H1 (cell line): Measurements from ENCODE around the gene LRTM2. TPM values are rescaled to one million over a fixed set of nuclear protein-coding genes. Genes with fewer than 3 reads are reported as not detected.

ENCODE experiments used
- CTCF ChIA-PET: fragments of 300-600 bp; sonication (Branson Sonifier 250); formaldehyde crosslinking; loops from one replicate; lab custom pipeline; 2021; ENCODE audit not compliant: partially characterized antibody; lab: Charles Lee
- POLR2A ChIA-PET: fragments of 300-600 bp; sonication (Branson Sonifier 250); formaldehyde crosslinking; loops from one replicate; lab custom pipeline; 2021; ENCODE audit warnings: inconsistent platforms; ENCODE audit not compliant: partially characterized antibody; lab: Charles Lee
- DNase-seq, 2 experiments: peaks; one replicate each; pipeline versions ENCODE4 v3.0.0 to v3.0.0-alpha.2; 2010 to 2022; ENCODE audit warnings: low spot score in 2 of 2, low read depth in 1 of 2, mixed read lengths in 1 of 2
- FAIRE-seq: peaks from 2 replicates; lab custom pipeline; 2011; peaks lifted over from hg19 to GRCh38; lab: Jason Lieb, UNC
- H2AFZ ChIP-seq: 2 replicates; pipeline ENCODE4 v1.8.1; 2012; ENCODE audit warnings: low read length, inconsistent platforms
- H2AK5ac ChIP-seq: 2 replicates; pipeline ENCODE4 v1.6.1; 2013; ENCODE audit warnings: low read depth, low read length
- H2BK120ac ChIP-seq: replicated peaks from 2 replicates; pipeline ENCODE3; 2013; ENCODE audit warnings: low read depth, low read length, inconsistent platforms
- H2BK12ac ChIP-seq: 2 replicates; pipeline ENCODE4 v1.6.1; 2013; ENCODE audit warnings: low read depth, low read length
- H2BK15ac ChIP-seq: 2 replicates; pipeline ENCODE4 v1.6.1; 2013; ENCODE audit warnings: low read length
- H2BK20ac ChIP-seq: 2 replicates; pipeline ENCODE4 v1.6.1; 2013; ENCODE audit warnings: low read length
- H2BK5ac ChIP-seq: 2 replicates; pipeline ENCODE4 v1.6.1; 2013; ENCODE audit warnings: low read depth, low read length
- H3K14ac ChIP-seq: 2 replicates; pipeline ENCODE4 v1.6.1; 2013; ENCODE audit warnings: inconsistent platforms; ENCODE audit not compliant: insufficient read length
- H3K18ac ChIP-seq: 2 replicates; pipeline ENCODE4 v1.6.1; 2013; ENCODE audit warnings: low read length; ENCODE audit errors: extremely low read depth
- H3K23ac ChIP-seq: 2 replicates; pipeline ENCODE4 v1.6.1; 2013; ENCODE audit warnings: inconsistent platforms; ENCODE audit not compliant: insufficient read length
- H3K23me2 ChIP-seq: 2 replicates; pipeline ENCODE4 v1.6.1; 2013; ENCODE audit warnings: low read depth, low read length
- H3K27ac ChIP-seq: 2 replicates; pipeline ENCODE4 v1.6.1; 2011; ENCODE audit warnings: low read depth, low read length, inconsistent platforms
- H3K27me3 ChIP-seq, 4 experiments: replicated peaks in 1 of 4; 1 replicate in 1 of 4; 2 replicates in 3 of 4; pipeline versions ENCODE4 v1.6.1 to v1.8.1; 2011 to 2013; ENCODE audit warnings: low read length in 3 of 4, mild to moderate bottlenecking in 3 of 4, inconsistent platforms in 2 of 4, mixed read lengths in 2 of 4, moderate library complexity in 1 of 4; ENCODE audit not compliant: control insufficient read depth in 3 of 4, insufficient read depth in 3 of 4; ENCODE audit errors: extremely low read depth in 1 of 4
- H3K36me3 ChIP-seq, 4 experiments: 2 replicates each; pipeline versions ENCODE4 v1.6.1 to v1.8.1; 2011 to 2013; ENCODE audit warnings: mild to moderate bottlenecking in 4 of 4, low read length in 3 of 4, moderate library complexity in 2 of 4, control low read depth in 1 of 4, inconsistent platforms in 1 of 4; ENCODE audit not compliant: insufficient read depth in 4 of 4, control insufficient read depth in 2 of 4
- H3K4ac ChIP-seq: replicated peaks from 2 replicates; pipeline ENCODE3; 2013; ENCODE audit warnings: low read length, low read depth, mixed read lengths, inconsistent platforms; ENCODE audit not compliant: insufficient read length
- H3K4me1 ChIP-seq, 4 experiments: replicated peaks in 1 of 4; 1 replicate in 1 of 4; 2 replicates in 3 of 4; pipeline versions ENCODE4 v1.6.1 to v1.8.1; 2011 to 2013; ENCODE audit warnings: low read length in 3 of 4, inconsistent platforms in 2 of 4, mixed read lengths in 1 of 4; ENCODE audit not compliant: insufficient read depth in 4 of 4, control insufficient read depth in 3 of 4
- H3K4me2 ChIP-seq, 2 experiments: 2 replicates each; pipeline versions ENCODE4 v1.6.1 to v1.8.1; 2011 to 2013; ENCODE audit warnings: low read depth in 2 of 2, low read length in 2 of 2, control low read depth in 1 of 2, inconsistent platforms in 1 of 2, mild to moderate bottlenecking in 1 of 2; ENCODE audit not compliant: insufficient read depth in 1 of 2
- H3K4me3 ChIP-seq, 4 experiments: fragments of 200-600, 300-600 bp in 1 of 4; sonication (generic), shearing (Covaris generic), sonication (Bioruptor Twin) in 1 of 4; 2 replicates each; pipeline versions ENCODE4 v1.5.1 to v1.8.1; 2011 to 2016; ENCODE audit warnings: low read length in 4 of 4, low read depth in 3 of 4, control low read depth in 2 of 4, inconsistent platforms in 2 of 4, mild to moderate bottlenecking in 2 of 4, mixed read lengths in 1 of 4, moderate library complexity in 1 of 4; ENCODE audit not compliant: insufficient read depth in 2 of 4; ENCODE audit errors: extremely low read depth in 1 of 4
- H3K56ac ChIP-seq: replicated peaks from 2 replicates; pipeline ENCODE3; 2013; ENCODE audit warnings: low read depth, mild to moderate bottlenecking, mixed read lengths, low read length, inconsistent platforms; ENCODE audit not compliant: insufficient read length
- H3K79me1 ChIP-seq: 2 replicates; pipeline ENCODE4 v1.6.1; 2013; ENCODE audit warnings: low read depth, low read length, control low read depth
- H3K79me2 ChIP-seq, 2 experiments: 2 replicates each; pipeline versions ENCODE4 v1.6.1 to v1.8.1; 2012 to 2013; ENCODE audit warnings: low read length in 2 of 2, mild to moderate bottlenecking in 2 of 2, inconsistent platforms in 1 of 2; ENCODE audit not compliant: insufficient read depth in 2 of 2, control insufficient read depth in 1 of 2
- H3K9ac ChIP-seq, 4 experiments: replicated peaks in 1 of 4; 1 replicate in 1 of 4; 2 replicates in 3 of 4; pipeline versions ENCODE4 v1.6.1 to v1.8.1; 2011 to 2013; ENCODE audit warnings: low read depth in 3 of 4, low read length in 3 of 4, control low read depth in 2 of 4, mild to moderate bottlenecking in 2 of 4, moderate library complexity in 2 of 4, inconsistent platforms in 1 of 4; ENCODE audit errors: extremely low read depth in 1 of 4
- H3K9me3 ChIP-seq, 2 experiments: 2 replicates each; pipeline versions ENCODE4 v1.6.1 to v1.8.1; 2012 to 2013; ENCODE audit warnings: mild to moderate bottlenecking in 2 of 2, moderate library complexity in 2 of 2, control low read depth in 1 of 2, inconsistent platforms in 1 of 2, low read depth in 1 of 2, low read length in 1 of 2, mixed read lengths in 1 of 2; ENCODE audit not compliant: insufficient read depth in 2 of 2
- H4K20me1 ChIP-seq, 2 experiments: replicated peaks in 1 of 2; 2 replicates each; pipeline versions ENCODE3 to v1.8.1; 2011 to 2013; ENCODE audit warnings: inconsistent platforms in 2 of 2, low read length in 2 of 2, mild to moderate bottlenecking in 1 of 2; ENCODE audit not compliant: insufficient read depth in 2 of 2, control insufficient read depth in 1 of 2
- H4K5ac ChIP-seq: 2 replicates; pipeline ENCODE4 v1.6.1; 2013; ENCODE audit warnings: low read length, low read depth, mixed read lengths, inconsistent platforms; ENCODE audit not compliant: insufficient read length
- H4K8ac ChIP-seq: 2 replicates; pipeline ENCODE4 v1.8.0; 2013; ENCODE audit warnings: mild to moderate bottlenecking, moderate library complexity, low read length, inconsistent platforms; ENCODE audit not compliant: insufficient read depth; ENCODE audit errors: extremely low read depth
- H4K91ac ChIP-seq: replicated peaks from 2 replicates; pipeline ENCODE3; 2013; ENCODE audit warnings: low read length, mixed read lengths, inconsistent platforms; ENCODE audit not compliant: insufficient read length
- ASH2L ChIP-seq: fragments of 200-600, 300-600 bp; sonication (generic); IDR thresholded peaks from one replicate; pipeline ENCODE4 v1.7.1; 2017; ENCODE audit warnings: low read length
- BACH1 ChIP-seq: IDR thresholded peaks from 2 replicates; pipeline ENCODE4 v1.6.1; 2012; ENCODE audit warnings: low read length, improper control_type of control experiment
- CHD1 ChIP-seq: IDR thresholded peaks from 2 replicates; pipeline ENCODE4 v1.6.1; 2012; ENCODE audit warnings: low read depth, low read length, improper control_type of control experiment
- CREB1 ChIP-seq: IDR thresholded peaks from 2 replicates; pipeline ENCODE4 v1.6.1; 2012; ENCODE audit warnings: inconsistent platforms
- KDM4A ChIP-seq: IDR thresholded peaks from one replicate; pipeline ENCODE4 v1.7.1; 2012; ENCODE audit warnings: low read depth, mild to moderate bottlenecking, moderate library complexity, low read length, inconsistent platforms; ENCODE audit not compliant: severe bottlenecking
- NANOG ChIP-seq: IDR thresholded peaks from 2 replicates; pipeline ENCODE4 v1.6.1; 2011; ENCODE audit warnings: low read length, low read depth, mild to moderate bottlenecking, inconsistent platforms; ENCODE audit not compliant: insufficient read depth, poor library complexity, severe bottlenecking
- PHF8 ChIP-seq: fragments of 200-600 bp; sonication (generic); conservative IDR thresholded peaks from 2 replicates; pipeline ENCODE4 v1.7.1; 2012; ENCODE audit warnings: low read depth, mild to moderate bottlenecking, inconsistent platforms, low read length, moderate library complexity
- SUZ12 ChIP-seq: fragments of 200-600 bp; sonication (generic); IDR thresholded peaks from 2 replicates; pipeline ENCODE4 v1.6.1; 2012; ENCODE audit warnings: mild to moderate bottlenecking, inconsistent platforms, low read length, moderate library complexity, mixed read lengths
- WGBS, 2 experiments: shearing (Covaris generic) in 1 of 2; methylation state at CpG; one replicate each; pipeline versions ENCODE4 v1.1.6 to v1.1.7; 2013 to 2015; ENCODE audit warnings: low lambda C conversion rate in 2 of 2, mixed read lengths in 2 of 2, inconsistent platforms in 1 of 2, low coverage in 1 of 2, missing lambda C conversion rate in 1 of 2; ENCODE audit not compliant: insufficient replicate concordance in 2 of 2, insufficient coverage in 1 of 2, insufficient read length in 1 of 2; ENCODE audit errors: extremely low coverage in 1 of 2, missing lambda C conversion rate in 1 of 2; 5-methylcytosine and 5-hydroxymethylcytosine counted together
- polyA plus RNA-seq, 7 experiments: library from polyadenylated mRNA; depleted of rRNA in 3 of 7; stranded (reverse) in 5 of 7; unstranded in 2 of 7; fragments of >200 nt in 5 of 7; fragments of 200-250 nt in 2 of 7; gene quantifications; 1 replicate in 5 of 7; 2 replicates in 1 of 7; 4 replicates in 1 of 7; pipeline versions ENCODE4 v1.2.1 to v1.2.3, GENCODE V29; 2011 to 2013; ENCODE audit warnings: missing spikeins in 2 of 7, mixed read lengths in 2 of 7
- total RNA-seq: library from RNA; stranded (reverse); fragmentation: NEBNext Ultra II Directional; extraction: Animal tissue kit (Norgen Biotek cat#: 25700); gene quantifications from 2 replicates; pipeline ENCODE4 v1.2.1, GENCODE V29; 2021
- TF ChIP-seq, protein P1 (sequence below): IDR thresholded peaks from 2 replicates; pipeline ENCODE4 v1.6.1; 2012; ENCODE audit warnings: inconsistent platforms

LRTM2 gene
- total and polyA plus RNA-seq, 2 of the 8 experiments (the other 6 are each of a cell fraction or from before 2014, with no cell fraction given), result 0.06 TPM; not detected in 1

DNA sequence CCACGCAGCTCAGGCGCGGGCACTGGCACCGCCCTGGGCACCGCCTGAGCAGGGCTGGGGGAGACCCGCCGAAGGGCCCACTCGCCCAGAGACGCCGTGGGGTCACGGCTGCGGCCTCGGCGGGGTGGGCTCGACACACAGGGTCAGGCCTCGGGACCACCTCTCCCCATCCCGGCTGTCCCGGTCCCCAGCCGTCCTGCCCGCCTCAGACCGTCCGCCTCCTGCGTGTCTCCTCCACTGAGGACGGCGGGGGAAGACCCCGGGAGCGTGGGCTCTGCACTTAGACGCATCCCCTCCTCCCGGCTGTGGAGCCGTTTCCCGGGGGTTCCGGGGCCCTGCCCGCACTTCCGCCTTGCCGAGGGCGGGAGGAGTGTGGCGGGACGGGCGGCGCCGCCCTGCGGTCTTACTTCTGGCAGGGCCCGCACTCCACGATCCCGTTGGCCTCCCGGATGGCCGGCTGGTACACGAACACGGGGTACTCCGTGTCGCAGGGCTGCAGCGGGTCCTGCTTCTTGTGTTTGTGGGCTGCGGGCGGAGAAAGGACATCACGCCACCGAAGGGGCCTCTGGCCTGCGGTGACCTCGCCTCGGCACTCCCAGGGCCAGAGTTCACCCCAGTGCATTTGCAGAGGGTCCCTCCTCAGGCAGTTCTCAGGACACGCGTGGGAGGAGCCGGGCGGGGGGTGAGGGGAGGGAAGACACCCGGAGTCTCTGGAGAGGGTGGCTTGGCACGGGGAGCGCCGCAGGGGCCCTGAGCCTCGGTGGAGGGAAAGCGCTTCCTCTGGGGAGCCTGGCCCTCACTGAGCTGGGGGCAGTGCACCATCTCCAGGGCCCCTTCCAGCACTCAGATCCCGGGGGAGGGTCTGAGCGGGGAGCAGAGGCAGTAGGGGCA, 23.1 kb upstream of the LRTM2 start:
- CTCF ChIA-PET, result interaction anchor here (0.7 to 14.3 kb wide), 8 partner anchors 11 to 1040 kb away, joined by 3 to 188 read pairs (median 4); no protein-coding TSS in a partner anchor
- H2AFZ ChIP-seq, result peak overlapping the region; percentile 78; the same call in 1 of the 2 replicates

More for the DNA sequence above, 23.1 kb upstream of the LRTM2 start:
- Histone ChIP-seq H3K23me2 (peaks cover 11% of the 10 kb centered on the region), H3K9ac (no peak overlapping the region; a peak in 1 of 7 replicates), H3K4me2 (peak overlapping the region; percentile 18 to 83), H2BK12ac (peak overlapping the region; percentile 87; the same call in 1 of the 2 replicates), H3K4me3 (peak overlapping the region; percentile 31 to 70 (median 44)), H4K91ac (no peak overlapping the region), H3K27ac (no peak overlapping the region), H4K5ac (no peak overlapping the region), H3K27me3 (peaks cover 1 to 11% (median 7%) of the 10 kb centered on the region in 4 experiments; a peak in 6 of 7 replicates), H3K18ac (peak overlapping the region; percentile 71), H4K8ac (peak overlapping the region; percentile 64), H2BK15ac (no peak overlapping the region; the same call in 1 of the 2 replicates), H2BK5ac (no peak overlapping the region), H3K4ac (no peak overlapping the region), H2BK120ac (no peak overlapping the region), H3K14ac (no peak overlapping the region), H3K79me1 (no peaks in the 10 kb centered on the region), H3K79me2 (no peaks in the 10 kb centered on the region), H3K4me1 (peaks cover 0 to 12% (median 3%) of the 10 kb centered on the region in 4 experiments; a peak in 5 of 7 replicates), H3K23ac (no peak overlapping the region), H2AK5ac (no peak overlapping the region), H4K20me1 (no peaks in the 10 kb centered on the region), H3K9me3 (no peaks in the 10 kb centered on the region), H3K56ac (no peak overlapping the region), H3K36me3 (no peaks in the 10 kb centered on the region), H2BK20ac (no peak overlapping the region)
- TF ChIP-seq BACH1 (0 out of 2 replicates have a peak, but pooled peaks have one; percentile 5), CHD1 (no peak), KDM4A (peak; percentile 75), NANOG (no peak), PHF8 (0 out of 2 replicates have a peak, but pooled peaks have one; percentile 32), SUZ12 (0 out of 2 replicates have a peak, but pooled peaks have one; percentile 40), ASH2L (peak; percentile 35), CREB1 (no peak)
- TF ChIP-seq, protein P1, sequence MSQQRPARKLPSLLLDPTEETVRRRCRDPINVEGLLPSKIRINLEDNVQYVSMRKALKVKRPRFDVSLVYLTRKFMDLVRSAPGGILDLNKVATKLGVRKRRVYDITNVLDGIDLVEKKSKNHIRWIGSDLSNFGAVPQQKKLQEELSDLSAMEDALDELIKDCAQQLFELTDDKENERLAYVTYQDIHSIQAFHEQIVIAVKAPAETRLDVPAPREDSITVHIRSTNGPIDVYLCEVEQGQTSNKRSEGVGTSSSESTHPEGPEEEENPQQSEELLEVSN, result peak; percentile 69
- DNase-seq (peak in 1 of 2 experiments; percentile 66), FAIRE-seq (no peak)
- POLR2A ChIA-PET, result interaction anchor here (0.8 to 0.9 kb wide), 2 partner anchors 22 to 99 kb away, joined by 3 read pairs; no protein-coding TSS in a partner anchor
- WGBS, 2 experiments, result 17% methylated on average over 37 of the region's 71 CpGs; no CpG with 5 or more reads in 1 of the 2 experiments
